Activated CD4-positive, alpha-beta T cell treated with anti-CD3 and anti-CD28 coated beads for 48 hours (primary cell): ENCODE measurements around the gene C20orf144.

Experiments
- DNase-seq: peaks from one replicate; pipeline ENCODE4 v3.0.0-alpha.2; 2020

The C20orf144 gene

GRCh38 chr20:33677991-33678702, 16.0 kb downstream of the C20orf144 start:
- no peak for DNase-seq

- DNase-seq: peak; percentile 47
Observed at GRCh38 chr20:33679758-33680485, 17.8 kb downstream of the C20orf144 start.

- DNase-seq: no peak
Observed at GRCh38 chr20:33680686-33681085, 18.6 kb downstream of the C20orf144 start.

- no peak for DNase-seq
Observed at GRCh38 chr20:33681288-33681687, 19.2 kb downstream of the C20orf144 start.

- DNase-seq: peak; percentile 42
Observed at GRCh38 chr20:33681728-33682353, 19.7 kb downstream of the C20orf144 start.

GRCh38 chr20:33684533-33685327, 22.6 kb downstream of the C20orf144 start:
- DNase-seq: no peak

GRCh38 chr20:33685328-33686099, 23.4 kb downstream of the C20orf144 start:
- DNase-seq: peak; percentile 83

- peak; percentile 97 for DNase-seq
Observed at GRCh38 chr20:33686100-33686983, 24.2 kb downstream of the C20orf144 start, which contains the start of gene E2F1. E2F1 (minus strand) TSS chr20:33686385; CDS start chr20:33686264, 121 bp downstream.

- DNase-seq: no peak
Observed at GRCh38 chr20:33686984-33687366, 24.8 kb downstream of the C20orf144 start.

- no peak for DNase-seq
Observed at GRCh38 chr20:33687370-33687915, 25.3 kb downstream of the C20orf144 start.

- DNase-seq: no peak
Observed at GRCh38 chr20:33687993-33688937, 26.1 kb downstream of the C20orf144 start.

GRCh38 chr20:33688938-33689424, 26.9 kb downstream of the C20orf144 start:
- no peak for DNase-seq

GRCh38 chr20:33689493-33689892, 27.4 kb downstream of the C20orf144 start:
- no peak for DNase-seq

- peak; percentile 67 for DNase-seq
Observed at GRCh38 chr20:33689973-33690372, 27.8 kb downstream of the C20orf144 start.

GRCh38 chr20:33693289-33693688, 31.2 kb downstream of the C20orf144 start:
- DNase-seq: no peak

GRCh38 chr20:33693741-33694638, 31.9 kb downstream of the C20orf144 start:
- DNase-seq: no peak

GRCh38 chr20:33694639-33695012, 32.5 kb downstream of the C20orf144 start:
- no peak for DNase-seq

- DNase-seq: no peak
Observed at GRCh38 chr20:33696448-33696847, 34.3 kb downstream of the C20orf144 start.
